HG03103 (cell line): ENCODE measurements around the gene SPAG9.
"Not testable (repeated sequence)": the region's sequence is repeated elsewhere in the genome, so short reads cannot be mapped to it uniquely, and the experiment has no call there.

Source experiments
- ATAC-seq: cut with Tn5 transposase; IDR thresholded peaks from one replicate; pipeline ENCODE4 v1.9.1; 2021; ENCODE audit warnings: low read depth; ENCODE audit not compliant: unreplicated experiment

Gene SPAG9

GRCh38 chr17:51088287-51088686 is 32.4 kb downstream of the SPAG9 start:
- ATAC-seq = no peak

- ATAC-seq = no peak
These were observed 33.5 kb downstream of the SPAG9 start for GRCh38 chr17:51087072-51087757.

- no peak for ATAC-seq
These were observed 35.4 kb downstream of the SPAG9 start for GRCh38 chr17:51085150-51085805.

- ATAC-seq = no peak
These were observed 36.7 kb downstream of the SPAG9 start for GRCh38 chr17:51083981-51084380.

- not testable (repeated sequence) for ATAC-seq
These were observed 37.3 kb downstream of the SPAG9 start for GRCh38 chr17:51083364-51083763.

GRCh38 chr17:51079049-51079448 is 41.6 kb downstream of the SPAG9 start:
- ATAC-seq = no peak

- no peak for ATAC-seq
These were observed 42.6 kb downstream of the SPAG9 start for GRCh38 chr17:51078009-51078592.

GRCh38 chr17:51076821-51077220 is 43.8 kb downstream of the SPAG9 start:
- no peak for ATAC-seq

- no peak for ATAC-seq
These were observed 49.1 kb downstream of the SPAG9 start for GRCh38 chr17:51071556-51071955.

GRCh38 chr17:51065466-51065865 is 55.2 kb downstream of the SPAG9 start:
- ATAC-seq = no peak

GRCh38 chr17:51064061-51064735 is 56.5 kb downstream of the SPAG9 start:
- ATAC-seq = no peak

GRCh38 chr17:51060396-51060795 is 60.3 kb downstream of the SPAG9 start:
- ATAC-seq = no peak

GRCh38 chr17:51059781-51060180 is 60.9 kb downstream of the SPAG9 start:
- no peak for ATAC-seq

- ATAC-seq = no peak
These were observed 63.1 kb downstream of the SPAG9 start for GRCh38 chr17:51057534-51057933.

- ATAC-seq = no peak
These were observed 63.7 kb downstream of the SPAG9 start for GRCh38 chr17:51056813-51057510.

- no peak for ATAC-seq
These were observed 65.9 kb downstream of the SPAG9 start for GRCh38 chr17:51054748-51055147.

- no peak for ATAC-seq
These were observed 68.4 kb downstream of the SPAG9 start for GRCh38 chr17:51052235-51052634.

- ATAC-seq = peak; percentile 83
These were observed 70.2 kb downstream of the SPAG9 start for GRCh38 chr17:51050291-51051033.

GRCh38 chr17:51046514-51047384 is 73.9 kb downstream of the SPAG9 start:
- ATAC-seq = no peak
